ENCODE measurements around the gene PHLDA2.

PHLDA2 gene

DNA sequence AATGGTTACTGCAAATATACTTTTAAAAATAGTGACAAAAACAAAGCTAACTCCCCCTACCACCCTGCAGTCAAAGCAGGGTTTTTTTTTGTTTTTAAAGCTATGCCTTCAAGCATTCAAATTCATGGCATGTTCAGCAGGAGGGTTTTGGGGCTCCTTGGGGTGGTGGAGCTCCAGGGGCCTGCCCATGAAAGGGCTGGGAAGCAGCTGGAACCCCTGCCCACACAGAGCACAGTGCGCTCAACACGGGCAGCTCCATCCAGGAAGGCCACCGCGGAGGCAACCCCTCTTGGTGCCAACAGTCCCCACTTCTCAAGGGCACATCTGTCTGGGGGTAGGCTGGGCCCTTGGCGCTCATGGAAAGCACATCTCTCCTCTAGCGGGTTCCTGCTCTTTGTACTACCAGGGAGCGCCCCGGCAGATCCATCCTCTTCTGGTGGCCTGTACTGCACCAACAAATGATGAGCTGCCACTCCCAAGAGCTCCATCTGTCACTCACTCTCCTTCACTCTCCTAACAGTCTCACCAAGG, 16.6 kb upstream of the PHLDA2 start:
- DNase-seq (ENCODE audit: low read depth), result no peak
- no peak overlapping the region for H3K4me3 ChIP-seq (ENCODE audit: low read length)
- TF ChIP-seq, protein P1, sequence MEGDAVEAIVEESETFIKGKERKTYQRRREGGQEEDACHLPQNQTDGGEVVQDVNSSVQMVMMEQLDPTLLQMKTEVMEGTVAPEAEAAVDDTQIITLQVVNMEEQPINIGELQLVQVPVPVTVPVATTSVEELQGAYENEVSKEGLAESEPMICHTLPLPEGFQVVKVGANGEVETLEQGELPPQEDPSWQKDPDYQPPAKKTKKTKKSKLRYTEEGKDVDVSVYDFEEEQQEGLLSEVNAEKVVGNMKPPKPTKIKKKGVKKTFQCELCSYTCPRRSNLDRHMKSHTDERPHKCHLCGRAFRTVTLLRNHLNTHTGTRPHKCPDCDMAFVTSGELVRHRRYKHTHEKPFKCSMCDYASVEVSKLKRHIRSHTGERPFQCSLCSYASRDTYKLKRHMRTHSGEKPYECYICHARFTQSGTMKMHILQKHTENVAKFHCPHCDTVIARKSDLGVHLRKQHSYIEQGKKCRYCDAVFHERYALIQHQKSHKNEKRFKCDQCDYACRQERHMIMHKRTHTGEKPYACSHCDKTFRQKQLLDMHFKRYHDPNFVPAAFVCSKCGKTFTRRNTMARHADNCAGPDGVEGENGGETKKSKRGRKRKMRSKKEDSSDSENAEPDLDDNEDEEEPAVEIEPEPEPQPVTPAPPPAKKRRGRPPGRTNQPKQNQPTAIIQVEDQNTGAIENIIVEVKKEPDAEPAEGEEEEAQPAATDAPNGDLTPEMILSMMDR (IDR thresholded peaks at IDR 0.05; ENCODE audit: insufficient read depth, low read depth, low read length, missing control alignments), result no peak

DNA sequence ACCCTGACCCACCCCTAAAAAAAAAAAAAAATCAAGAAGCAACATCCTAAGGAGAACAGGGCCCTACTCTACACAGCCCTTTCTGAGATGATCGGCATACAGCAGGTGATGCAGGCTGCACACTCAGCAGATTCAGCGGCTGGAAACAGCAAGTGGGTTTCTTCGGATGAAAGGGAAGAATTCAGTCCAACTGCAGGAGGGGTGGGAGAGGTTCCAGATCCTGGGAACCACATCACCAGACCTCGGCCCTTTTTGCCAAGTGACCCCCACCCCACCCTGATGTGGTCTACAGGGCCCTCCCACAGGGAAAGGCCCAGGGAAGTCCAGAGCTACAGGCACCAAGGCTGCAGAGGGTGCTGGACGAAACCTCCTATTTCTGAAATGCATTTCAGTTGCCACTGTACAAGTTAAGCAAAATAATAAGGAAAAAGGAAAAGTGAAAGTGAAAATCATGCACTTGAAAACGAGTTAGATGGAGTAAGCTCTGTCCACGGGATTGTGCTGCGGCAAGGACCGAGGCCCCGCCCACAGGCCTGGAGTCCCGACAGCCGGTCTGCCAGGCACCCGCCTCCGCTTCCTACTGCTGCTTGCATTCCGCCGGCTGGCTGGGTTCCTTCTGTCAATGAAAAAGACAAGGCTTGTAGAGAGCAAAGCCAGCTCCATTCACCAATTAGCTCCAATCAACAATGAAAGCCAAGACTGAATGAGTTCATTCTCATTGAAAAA, 16.0 kb upstream of the PHLDA2 start:
- DNase-seq (ENCODE audit: low read depth), result peak; percentile 74
- TF ChIP-seq, protein P1 (IDR thresholded peaks at IDR 0.05; ENCODE audit: insufficient read depth, low read depth, low read length, missing control alignments), result no peak
- H3K4me3 ChIP-seq (ENCODE audit: low read length), result no peak overlapping the region

DNA sequence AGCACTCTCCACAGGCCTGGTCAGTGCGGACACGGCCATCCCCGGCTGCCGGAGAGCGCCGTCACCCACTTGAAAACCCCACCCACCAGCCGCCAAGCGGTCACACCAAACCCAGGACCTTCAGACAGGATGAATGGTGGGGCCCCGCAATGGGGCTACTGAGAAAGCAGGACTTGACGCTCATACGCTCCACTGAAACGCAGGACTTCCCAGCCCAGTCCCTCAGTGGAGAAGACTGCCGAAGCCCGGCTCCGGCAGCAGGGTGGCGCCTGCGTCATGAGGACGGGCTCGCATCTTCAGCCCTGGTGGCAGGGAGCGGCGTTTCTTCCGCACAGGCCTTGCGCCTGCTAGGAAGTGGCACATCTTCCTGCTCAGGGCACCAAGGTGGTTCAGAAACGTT, 15.3 kb upstream of the PHLDA2 start:
- no peak overlapping the region for H3K4me3 ChIP-seq (ENCODE audit: low read length)
- no peak for DNase-seq (ENCODE audit: low read depth)
- TF ChIP-seq, protein P1 (IDR thresholded peaks at IDR 0.05; ENCODE audit: insufficient read depth, low read depth, low read length, missing control alignments), result no peak

DNA sequence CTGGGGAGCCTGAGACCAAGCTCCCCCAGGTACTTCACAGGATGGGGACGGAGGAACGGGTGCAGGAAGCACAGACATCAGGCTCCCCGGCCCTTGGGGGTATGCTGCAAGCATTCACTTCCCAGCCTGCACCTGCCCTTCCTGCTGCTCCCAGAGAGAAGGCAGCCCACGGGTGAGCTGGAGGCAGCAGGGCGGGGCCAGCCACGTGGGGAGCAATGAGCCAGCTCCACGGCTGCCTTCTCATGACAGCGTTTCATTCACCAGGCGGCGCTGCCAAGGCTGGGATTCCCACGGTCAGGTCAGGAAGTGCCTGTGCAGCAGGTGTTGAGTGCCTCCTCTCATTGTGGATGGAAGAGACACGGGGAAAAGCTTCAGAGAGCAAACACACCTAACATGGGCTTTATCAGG, 14.5 kb upstream of the PHLDA2 start:
- TF ChIP-seq, protein P1 (IDR thresholded peaks at IDR 0.05; ENCODE audit: insufficient read depth, low read depth, low read length, missing control alignments), result peak; percentile 21
- H3K4me3 ChIP-seq (ENCODE audit: low read length), result no peak overlapping the region
- DNase-seq (ENCODE audit: low read depth), result peak; percentile 67

DNA sequence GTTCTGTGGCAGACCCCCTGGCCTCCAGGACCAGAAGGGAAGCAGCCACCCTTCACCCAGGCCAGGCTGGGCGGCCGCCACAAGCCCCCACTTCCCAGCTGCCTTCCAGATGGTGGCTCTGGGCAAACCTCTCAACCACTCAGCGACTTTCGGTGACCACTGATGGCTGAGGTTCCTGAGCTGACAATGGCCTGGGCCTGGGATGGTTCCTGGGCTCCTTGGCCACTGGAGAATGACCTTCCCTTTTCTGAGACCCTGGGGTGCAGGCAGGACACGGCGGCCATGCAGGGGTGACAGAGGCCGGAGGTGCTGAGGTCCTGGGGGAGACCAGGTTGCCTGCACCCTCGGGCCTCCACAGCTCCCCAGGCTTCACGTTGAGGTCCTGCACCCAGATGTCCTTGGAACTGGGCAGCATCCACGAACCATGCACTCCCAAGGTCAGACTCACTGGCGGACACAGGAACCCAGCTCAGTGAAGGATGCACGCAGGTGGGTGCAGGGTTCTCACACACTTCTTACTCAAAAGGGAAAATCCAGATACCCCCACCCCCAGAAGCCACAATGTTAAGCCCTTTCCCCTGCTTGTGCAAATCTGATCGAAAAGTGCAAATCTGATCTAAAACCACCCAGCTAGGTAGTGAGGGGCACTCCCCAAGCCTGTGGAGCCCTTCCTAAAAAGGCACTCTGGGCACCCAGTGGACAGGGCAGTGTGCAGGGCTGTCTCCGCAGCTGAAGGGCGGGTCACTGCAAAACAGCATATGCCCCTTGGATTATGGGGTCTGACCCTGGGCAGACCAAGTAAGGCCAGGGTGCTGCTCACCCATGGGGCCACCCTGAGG, 13.9 kb upstream of the PHLDA2 start:
- TF ChIP-seq, protein P1 (IDR thresholded peaks at IDR 0.05; ENCODE audit: insufficient read depth, low read depth, low read length, missing control alignments), result no peak
- H3K4me3 ChIP-seq (ENCODE audit: low read length), result no peak overlapping the region
- no peak for DNase-seq (ENCODE audit: low read depth)

DNA sequence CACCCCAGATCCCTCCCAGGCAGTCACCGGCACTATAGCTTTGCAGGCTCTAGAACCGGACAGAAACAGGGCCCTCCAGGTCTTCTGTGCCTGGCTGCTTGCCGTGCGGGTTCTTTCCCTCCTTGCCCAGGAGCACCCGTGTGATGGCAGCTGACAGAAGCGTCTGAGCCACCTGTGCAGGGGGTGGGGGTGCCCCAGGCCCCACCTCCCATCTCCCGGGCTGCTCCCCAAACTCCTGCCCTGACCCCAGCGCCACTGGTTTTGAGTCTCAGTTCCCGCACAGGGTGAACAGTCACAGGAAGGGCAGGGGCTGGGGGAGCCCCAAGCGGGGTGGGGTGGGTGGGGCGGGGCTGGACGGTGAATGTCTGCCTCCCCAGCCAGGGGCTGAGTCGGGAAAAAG, 13.2 kb upstream of the PHLDA2 start:
- no peak for DNase-seq (ENCODE audit: low read depth)
- no peak overlapping the region for H3K4me3 ChIP-seq (ENCODE audit: low read length)
- TF ChIP-seq, protein P1 (IDR thresholded peaks at IDR 0.05; ENCODE audit: insufficient read depth, low read depth, low read length, missing control alignments), result no peak
